Loucy (cell line): Measurements from ENCODE around the gene BMX.

Experiments
- EZH2phosphoT487 ChIP-seq: fragments of 200-600 bp; IDR thresholded peaks from 2 replicates; pipeline ENCODE4 v1.6.1; 2018; ENCODE audit warnings: antibody characterized with exemption, mild to moderate bottlenecking, moderate library complexity, borderline replicate concordance
- TF ChIP-seq, protein P1 (sequence below): fragments of 200-600 bp; sonication (generic); conservative IDR thresholded peaks from 2 replicates; pipeline ENCODE4 v1.5.1; 2014; ENCODE audit warnings: mild to moderate bottlenecking, antibody characterized with exemption, low read length

DNA sequence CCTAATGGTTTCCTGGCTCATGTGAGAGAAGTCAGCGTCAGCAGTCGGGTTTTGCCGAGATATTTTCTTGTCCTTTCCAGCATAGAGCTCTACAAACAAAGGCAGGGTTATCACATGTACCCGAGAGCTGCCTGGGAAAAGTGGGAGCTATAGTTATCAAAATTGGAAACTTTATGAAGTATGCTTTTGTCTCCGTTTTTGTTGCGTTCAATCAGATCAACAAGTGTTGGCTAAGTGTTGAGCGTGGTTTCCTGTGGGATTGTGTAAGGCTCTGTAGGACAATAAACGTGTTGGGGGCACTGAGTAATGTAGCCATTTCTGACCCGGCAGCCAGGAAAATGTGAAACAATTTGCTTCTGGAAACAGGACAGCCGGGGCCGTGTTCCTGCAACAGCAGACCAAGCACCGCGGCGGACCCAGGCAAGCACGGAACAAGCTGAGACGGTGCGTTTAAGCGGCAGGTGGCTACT, at the start of gene BMX:
- TF ChIP-seq EZH2phosphoT487: no peak
- TF ChIP-seq, protein P1, sequence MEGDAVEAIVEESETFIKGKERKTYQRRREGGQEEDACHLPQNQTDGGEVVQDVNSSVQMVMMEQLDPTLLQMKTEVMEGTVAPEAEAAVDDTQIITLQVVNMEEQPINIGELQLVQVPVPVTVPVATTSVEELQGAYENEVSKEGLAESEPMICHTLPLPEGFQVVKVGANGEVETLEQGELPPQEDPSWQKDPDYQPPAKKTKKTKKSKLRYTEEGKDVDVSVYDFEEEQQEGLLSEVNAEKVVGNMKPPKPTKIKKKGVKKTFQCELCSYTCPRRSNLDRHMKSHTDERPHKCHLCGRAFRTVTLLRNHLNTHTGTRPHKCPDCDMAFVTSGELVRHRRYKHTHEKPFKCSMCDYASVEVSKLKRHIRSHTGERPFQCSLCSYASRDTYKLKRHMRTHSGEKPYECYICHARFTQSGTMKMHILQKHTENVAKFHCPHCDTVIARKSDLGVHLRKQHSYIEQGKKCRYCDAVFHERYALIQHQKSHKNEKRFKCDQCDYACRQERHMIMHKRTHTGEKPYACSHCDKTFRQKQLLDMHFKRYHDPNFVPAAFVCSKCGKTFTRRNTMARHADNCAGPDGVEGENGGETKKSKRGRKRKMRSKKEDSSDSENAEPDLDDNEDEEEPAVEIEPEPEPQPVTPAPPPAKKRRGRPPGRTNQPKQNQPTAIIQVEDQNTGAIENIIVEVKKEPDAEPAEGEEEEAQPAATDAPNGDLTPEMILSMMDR: no peak
